NOMO-1 (cell line): ENCODE results near the gene SLC35B4.
A peak's percentile ranks its signal among the peaks of the same experiment; 100 is the strongest.

ENCODE experiments used
- DNase-seq, 2 experiments: peaks; one replicate each; lab custom pipeline; 2025; ENCODE audit not compliant: unreplicated experiment in 2 of 2; lab: John Stamatoyannopoulos, UW

Gene SLC35B4

DNA sequence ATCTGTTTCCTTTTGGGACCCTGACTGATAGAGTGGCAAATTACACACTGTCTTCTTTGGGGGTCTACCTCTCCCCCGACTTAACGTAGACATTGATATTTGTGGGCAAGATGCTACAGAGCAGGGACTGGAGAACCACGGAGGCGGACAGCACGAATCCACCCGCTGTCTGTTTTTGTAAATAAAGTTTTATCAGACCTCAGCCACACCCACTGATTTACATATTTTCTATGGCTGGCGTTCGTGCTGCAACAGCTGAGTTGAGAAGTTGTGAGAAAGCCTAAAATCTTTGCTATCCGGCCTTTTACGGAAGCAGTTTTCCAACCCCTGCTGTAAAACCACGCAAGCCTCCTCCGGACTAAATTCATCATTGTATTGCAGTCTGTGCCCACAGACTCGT lies 17.2 kb upstream of the SLC35B4 start:
- DNase-seq: no peak

DNA sequence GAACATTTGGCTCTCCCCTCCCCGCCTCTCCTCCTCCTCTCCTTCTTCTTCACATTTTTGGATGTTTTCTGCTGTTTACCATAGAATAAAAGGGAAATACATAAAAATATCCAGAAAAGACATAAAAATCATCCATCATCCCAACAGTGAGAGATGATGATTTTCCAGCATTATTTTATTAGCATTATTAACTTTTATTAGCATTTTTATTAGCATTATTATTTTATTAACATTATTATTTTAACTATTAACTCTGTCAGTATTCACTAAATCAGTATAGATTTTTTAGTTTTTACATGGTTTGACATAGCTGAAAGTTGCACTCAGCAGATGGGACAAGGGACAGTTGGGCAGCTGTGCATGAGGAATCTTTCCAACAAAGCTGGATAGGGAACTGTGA lies 16.2 kb upstream of the SLC35B4 start:
- no peak for DNase-seq

DNA sequence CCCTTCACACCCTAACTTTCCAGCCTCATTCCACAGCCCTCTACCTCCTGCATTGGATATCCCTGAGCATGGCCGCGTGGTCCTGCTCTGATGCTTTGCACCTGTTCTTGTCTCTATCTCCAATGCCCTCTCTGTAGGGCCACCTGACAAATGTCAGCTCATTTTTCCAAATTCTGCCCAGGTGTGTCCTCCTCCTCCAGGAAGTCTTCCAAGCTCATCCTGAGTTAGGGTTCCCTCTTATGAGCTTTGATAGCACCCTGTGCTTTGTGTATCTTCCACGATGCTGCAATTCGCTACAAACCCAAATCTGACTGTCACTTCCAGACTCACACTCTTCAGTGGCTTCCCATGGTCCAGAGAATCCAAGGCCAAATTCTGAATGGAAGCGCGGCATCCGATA lies 14.7 kb upstream of the SLC35B4 start:
- DNase-seq: no peak

DNA sequence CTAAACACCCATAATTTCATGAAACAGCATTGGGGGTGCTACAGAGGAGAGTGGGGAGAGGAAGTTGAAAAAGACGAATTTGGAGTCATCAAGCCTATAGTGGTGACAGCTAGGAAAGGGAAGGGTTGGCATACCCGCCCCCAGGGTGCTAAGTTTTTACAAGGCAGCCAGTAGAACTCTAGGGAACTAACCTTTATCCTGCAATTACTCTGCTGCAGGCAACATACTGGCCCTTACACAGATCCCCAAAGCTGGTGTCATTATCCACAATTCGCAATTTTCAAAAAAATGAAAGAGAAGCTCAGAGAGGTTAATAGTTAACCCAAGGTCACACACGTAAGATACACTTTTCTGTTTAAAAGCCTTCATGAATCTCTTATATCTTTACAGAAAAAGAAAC lies 14.2 kb upstream of the SLC35B4 start:
- no peak for DNase-seq

DNA sequence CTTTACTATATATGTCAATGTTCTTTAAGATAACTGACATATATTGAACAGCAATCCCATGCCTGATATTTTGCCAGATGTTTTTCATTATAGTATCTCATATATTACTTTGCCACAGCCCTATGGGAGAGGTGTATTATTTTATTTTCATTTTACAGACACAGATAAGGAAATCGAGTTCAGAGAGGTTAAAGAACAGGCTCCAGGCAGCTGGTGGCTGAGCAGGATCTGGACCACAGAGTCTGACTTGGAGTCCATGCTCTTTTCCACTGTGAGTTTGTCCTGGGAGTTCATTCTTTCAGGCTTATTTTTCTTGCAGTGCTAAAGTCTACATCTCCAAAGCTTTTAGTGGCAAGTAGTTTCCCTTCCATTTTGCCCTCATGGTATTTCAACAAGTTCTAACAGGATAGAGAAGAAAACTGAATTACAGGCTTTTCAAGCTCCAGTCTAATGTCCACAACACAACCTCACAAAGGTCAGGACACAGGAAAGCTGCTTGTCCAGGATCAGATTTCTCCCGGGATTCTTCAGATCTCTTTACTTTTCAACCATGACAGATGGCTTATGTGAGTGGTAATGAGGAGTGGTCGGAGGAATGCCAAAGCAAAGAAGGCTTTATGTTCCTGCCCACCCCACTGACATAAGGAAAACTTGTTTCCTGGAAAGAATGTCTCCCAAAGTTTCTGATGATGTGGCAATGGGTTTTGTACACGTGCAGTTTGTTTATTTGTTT lies 13.1 kb upstream of the SLC35B4 start:
- no peak for DNase-seq

DNA sequence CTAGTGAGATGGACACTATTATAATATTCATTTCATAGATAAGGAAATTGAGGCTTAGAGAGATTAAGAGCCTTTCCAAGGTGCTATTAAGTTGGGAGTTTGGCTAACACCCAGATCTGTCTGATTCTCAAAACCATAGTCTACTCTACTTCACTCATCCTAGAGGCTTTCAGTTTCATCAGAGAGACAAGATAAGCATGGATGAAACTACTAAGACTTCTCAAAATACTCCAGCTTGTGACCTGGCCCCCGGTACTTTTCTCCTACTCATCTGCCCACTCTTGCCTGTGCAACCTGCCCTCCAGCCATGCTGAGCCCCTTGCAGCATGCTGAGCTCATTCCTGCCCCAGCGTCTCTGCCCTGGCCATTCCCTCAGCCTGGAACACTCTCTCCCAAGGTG lies 12.2 kb upstream of the SLC35B4 start:
- no peak for DNase-seq

DNA sequence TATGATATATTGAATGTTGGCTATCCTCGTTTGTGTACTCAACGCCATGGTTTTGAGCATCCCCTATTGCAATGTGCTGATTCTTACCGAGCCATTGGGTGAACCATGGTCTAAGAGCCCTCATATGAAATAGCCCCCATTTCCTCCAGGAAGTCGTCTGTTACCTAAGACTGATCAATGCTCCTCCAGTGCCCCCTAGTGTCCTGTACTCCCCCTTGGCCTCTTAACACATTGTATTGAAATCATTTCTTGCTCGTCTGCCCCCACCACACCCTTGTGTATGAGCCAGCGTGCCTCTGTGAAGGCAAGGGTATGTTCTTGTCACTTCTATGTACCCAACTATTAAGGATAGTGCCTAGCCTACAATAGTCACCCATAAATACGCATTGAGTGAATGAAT lies 11.2 kb upstream of the SLC35B4 start:
- peak in 1 of 2 experiments; percentile 36 for DNase-seq

DNA sequence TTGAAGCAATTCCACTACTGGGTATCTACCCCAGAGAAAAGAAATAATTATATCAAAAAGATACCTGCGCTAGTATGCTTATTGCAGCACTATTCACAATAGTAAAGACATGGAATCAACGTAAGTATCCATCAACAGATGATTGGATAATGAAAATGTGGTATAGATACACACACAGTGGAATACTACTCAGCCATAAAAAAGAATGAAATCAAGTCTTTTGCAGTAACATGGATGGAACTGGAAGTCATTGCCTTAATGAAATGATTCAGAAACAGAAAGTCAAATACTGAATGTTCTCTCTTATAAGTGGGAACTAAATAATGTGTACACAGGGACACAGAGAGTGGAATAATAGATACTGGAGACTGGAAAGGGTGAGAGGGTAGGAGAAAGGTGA lies 7.4 kb upstream of the SLC35B4 start:
- no peak for DNase-seq

DNA sequence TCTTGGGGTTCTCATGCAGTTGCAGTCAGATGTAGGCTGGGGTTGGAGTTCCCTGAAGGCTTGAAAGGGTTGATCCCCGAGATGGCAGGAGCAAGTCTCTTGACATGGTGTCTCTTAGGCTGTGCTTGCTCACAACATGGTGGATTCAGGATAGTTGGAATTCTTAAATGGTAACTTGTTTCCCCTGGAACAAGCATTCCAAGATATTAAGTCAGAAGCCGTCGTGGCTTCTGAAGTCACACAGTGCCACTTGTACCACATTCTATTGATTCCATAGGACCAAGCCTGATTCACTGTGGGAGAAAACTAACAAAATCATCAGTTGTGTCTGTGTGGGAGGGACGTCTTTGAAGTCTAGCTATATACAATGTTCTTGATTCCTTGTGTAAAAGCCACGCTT lies 3.5 kb upstream of the SLC35B4 start:
- no peak for DNase-seq

DNA sequence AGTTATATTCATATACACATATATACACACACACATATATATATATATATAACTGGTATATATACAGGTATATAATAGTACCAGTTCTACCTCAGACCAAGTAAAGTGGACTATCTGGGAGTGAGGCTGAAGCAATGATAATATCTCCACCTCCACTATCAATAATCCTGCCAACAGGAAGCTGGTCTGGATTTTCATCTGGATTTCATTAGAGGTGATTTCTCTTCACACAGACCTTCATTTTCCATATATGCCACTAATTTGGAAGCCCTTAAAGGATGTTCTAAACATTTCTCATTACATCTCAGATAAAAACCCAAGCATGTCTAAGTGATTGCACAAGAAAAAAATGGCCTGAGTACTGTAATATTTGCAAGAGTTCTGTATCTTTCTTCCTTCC lies 1.7 kb upstream of the SLC35B4 start:
- no peak for DNase-seq

DNA sequence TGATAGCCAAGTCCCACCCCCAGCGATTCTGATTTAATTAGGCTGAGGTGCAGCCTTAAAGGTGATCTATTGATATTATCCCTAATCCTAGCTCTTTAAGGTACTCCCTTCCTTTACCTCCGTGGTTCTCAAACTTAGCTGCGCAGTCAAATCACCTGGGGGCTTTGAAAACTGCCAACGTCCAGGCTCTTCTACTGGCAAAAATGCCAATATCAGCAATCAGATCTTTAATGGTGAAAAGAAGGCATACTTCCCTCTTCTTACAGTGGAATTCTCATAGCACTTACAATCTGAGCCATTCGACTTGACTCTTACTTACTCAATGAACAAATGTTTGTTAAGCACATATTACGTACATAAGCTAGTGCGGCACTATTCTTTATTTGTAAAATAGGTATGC lies 704 bp upstream of the SLC35B4 start:
- DNase-seq: no peak

DNA sequence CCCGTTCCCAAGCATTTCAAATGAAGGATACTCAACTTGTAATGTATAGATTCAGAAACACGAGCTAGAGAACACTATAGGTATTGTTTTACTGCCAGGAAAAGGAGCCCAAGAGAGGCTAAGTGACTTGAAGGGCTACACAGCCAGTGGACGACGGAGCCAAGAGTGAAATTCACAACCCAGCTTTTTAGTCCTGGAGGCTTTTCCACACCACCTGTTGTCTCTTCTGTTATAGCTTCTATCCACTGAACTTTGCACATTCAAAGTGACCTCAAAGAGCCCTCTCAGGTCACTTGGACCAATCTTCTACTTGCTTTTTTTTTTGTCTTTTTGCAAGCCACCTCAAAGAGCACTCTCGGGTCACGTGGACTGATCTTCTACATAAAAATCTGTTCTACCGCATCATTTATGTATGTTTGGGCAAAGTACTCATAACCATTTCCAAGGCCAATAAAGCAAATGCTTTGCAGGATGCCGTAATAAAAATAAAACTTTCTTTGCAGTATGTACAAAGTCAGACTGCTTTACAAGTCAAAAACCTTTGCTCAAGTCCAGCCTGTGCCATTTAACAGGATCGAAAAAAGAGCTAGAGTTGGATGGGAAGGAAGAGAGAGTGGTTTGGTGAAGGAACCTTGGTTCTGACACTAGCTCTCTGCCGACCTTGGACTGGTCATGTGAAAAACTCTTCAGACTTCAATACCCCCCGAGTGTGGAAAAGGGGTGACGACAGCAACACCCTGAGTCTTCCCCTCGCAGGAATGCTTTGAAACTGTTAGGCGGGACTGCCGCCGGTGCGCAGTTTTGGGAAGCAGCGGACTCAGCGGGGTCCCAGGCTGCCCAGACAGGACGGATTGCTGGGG lies 821 bp downstream of the SLC35B4 start:
- peak in 1 of 2 experiments; percentile 2 for DNase-seq

DNA sequence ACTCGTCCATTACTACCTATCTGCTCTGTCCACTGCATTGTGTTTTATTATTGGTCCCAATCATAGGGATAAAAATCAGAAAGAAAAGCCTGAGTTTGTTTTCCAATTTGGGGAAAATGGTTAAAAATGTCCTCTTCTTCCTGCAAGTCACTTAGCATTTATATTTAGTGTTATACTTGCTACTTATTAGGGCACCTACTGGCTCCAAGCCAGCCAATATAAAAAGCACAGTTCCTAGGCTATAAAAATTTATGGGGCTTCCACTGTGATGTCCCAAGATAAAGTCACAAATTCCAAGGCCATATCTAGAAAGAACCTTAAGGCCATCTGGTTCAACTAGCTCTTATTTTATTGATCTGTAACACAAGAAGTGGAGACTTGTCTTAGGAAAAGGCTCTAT lies 3.2 kb downstream of the SLC35B4 start:
- no peak for DNase-seq

DNA sequence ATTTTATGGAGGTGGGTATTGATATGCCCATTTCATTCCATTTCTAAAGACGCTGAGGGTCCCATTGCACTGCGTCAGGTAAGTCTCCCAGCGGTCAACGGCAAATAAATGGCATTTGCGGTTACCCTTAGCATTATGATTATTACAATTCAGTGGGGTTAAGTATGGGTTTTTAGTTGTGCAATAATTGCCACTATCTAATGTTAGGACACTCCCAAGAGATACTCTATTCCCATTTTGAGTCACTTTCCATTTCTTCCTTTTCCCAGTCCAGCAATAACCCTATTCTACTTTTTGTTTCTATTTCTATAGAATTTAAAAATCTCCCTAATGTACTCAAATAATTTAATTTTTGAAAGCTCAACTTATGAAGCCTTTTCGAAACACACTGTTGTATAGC lies 4.0 kb downstream of the SLC35B4 start:
- no peak for DNase-seq

DNA sequence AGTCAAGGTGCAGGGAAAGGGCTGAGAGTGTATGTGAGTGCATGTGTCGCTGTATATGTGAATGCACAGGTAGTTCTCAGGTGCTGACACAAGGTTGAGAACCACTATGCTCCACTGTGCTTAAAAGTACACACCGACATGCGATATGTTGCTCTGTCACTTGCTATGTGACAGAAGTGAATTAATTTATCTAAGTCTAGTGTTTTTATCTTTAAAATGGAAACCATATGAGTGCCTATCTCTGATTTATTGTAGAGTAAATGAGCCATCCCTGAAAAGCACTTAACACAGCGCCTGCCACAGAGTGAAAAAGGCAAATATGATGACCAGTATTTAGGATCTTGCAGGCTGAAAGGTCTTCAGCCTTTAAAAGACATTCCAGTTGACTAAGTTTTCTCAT lies 4.9 kb downstream of the SLC35B4 start:
- DNase-seq: no peak

DNA sequence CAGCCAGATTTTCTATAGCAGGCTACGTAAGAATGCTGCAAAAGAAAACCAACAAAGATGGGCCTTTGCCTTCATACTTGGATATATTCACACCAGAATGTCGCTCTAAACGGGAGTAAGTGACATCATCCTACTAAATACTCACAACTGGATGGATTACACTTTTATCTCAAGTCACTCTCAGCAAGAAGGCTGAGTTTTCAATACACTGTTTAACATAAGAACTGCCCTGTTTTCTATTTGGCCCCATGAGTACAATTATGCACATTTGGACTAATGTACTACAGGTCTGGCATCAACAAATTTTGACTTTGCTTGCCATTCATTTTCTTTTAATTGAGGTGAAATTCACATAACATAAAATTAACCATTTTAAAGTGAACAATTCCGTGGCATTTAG lies 8.2 kb downstream of the SLC35B4 start:
- DNase-seq: no peak

DNA sequence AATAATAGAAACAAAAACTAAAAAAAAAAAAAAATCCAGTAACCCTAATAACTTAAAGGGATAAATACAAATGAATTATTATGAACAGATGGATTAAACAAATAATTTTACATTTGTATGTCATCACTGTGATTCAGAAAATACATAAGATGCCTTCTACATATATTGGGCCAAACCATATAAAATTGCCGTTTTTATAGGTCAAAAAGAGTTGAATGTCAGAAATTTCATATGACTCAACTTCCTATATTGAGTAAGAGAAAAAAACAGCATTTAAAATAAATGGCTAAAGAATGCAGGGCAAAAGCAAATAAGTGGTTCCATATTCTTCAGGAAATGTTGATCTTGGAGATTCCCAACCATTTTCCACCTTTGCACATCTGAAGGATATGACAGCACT lies 9.4 kb downstream of the SLC35B4 start:
- peak in 1 of 2 experiments; percentile 2 for DNase-seq

DNA sequence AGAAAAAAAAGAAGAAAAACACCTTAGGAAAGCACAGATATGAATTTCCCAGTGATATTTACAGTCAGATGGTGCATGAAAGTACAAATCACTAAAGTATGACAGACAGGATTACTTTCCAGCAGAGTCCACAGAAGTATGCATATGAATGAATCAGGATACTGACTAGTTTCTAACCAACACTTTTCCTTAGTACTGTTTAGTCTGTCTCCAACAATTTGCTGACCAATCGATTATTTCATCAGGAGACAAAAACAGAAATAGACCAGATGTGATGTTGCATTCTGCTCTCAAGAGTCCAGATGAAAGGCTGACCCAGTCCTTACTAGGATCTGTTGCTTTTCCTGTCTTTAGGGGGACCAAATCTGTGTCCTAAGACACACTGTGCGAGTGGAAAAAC lies 14.6 kb downstream of the SLC35B4 start:
- no peak for DNase-seq

DNA sequence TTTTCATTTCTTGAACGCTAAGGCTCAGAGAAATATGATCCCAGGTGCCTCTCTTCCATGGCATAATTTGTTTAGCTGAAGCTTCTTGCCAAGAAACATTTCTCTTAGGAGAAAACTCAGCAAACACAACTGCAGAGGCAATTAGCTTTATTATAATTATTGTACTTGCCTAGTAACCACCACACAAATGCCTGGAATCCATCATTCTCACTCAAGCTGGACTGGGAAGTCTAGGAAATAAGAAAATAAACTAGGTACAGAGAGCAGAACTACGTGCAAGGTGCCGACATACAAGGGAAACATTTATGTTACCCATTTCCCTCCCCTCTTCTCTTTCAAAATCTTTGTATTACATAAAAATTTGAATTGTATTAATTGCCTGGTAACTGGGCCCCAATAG lies 15.1 kb downstream of the SLC35B4 start:
- DNase-seq: no peak

DNA sequence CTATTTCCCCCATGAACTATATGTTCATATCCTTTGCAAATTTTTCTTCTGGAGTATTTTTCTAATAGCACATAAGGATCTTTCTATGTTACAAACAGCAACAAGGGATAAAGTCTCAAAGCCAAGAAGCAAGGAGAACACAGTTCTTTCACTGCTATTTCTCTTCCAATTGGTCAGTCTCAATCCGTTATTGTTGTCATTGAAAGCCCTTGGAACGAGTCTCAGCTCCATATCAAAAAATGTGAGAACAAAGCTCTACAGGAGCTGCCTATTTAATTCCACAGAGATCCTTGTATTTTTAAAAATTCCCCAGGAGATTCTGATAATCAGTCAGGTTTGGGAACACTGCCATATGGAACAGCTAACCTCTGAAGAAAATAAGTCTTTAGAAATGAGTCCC lies 15.7 kb downstream of the SLC35B4 start:
- no peak for DNase-seq

DNA sequence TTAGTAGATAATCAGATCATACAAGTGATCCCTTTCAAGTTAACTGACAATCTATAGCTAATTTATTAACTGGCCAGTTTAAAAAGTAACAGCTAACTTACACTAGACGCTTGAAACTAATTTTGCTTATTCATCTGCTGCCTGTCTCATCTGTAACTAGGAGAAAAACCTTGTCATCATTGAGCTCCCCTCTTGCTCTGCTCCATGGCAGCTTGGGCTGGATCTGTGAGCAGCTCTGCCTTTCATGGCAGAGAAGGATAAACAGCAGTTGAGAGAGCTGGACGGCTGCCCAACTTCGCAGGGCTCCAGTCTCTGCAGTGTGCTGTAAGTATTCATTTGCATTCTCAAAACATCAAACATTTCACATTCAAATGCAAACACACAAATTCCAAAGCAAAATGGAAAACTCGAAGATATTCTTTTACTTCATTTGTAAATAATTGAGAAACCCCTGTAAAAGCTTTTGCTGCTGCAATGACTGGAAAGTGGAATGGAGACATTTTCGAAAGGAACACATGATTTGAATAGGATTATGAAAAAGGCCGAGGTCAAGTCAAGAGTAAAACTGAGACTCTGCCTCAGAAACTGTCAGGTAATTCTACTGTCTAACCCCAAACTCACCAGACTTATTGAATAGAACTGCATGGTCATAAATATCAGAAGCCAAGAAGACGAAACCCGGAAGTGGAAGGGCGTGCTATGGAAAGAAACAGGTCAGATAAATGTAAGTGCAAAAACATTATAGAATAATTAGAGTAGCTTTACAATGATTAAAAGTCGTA lies 17.6 kb downstream of the SLC35B4 start:
- no peak for DNase-seq

DNA sequence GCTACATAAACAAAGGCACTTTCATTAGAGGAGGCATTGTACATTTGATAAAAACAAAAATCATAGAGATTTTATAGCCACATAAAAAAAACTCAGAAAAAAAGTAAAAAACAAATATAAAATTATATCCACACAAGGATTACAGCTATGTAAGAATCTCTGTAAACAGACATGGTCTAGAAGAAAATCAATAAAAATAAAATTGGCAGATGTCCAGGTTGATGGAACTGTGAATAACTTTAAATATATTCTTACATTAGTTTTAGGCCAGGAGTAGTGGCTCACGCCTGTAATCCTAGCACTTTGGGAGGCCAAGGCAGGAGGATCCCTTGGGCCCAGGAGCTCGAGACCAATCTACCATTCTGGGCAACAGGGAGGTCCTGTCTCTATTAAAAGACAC lies 19.2 kb downstream of the SLC35B4 start:
- DNase-seq: no peak
